H1 (cell line): ENCODE results near the gene GPC1. TPM values are rescaled to one million over a fixed set of nuclear protein-coding genes. Genes with fewer than 3 reads are reported as not detected.

Source experiments
- CTCF ChIA-PET: fragments of 300-600 bp; sonication (Branson Sonifier 250); formaldehyde crosslinking; loops from one replicate; lab custom pipeline; 2021; ENCODE audit not compliant: partially characterized antibody; lab: Charles Lee
- POLR2A ChIA-PET: fragments of 300-600 bp; sonication (Branson Sonifier 250); formaldehyde crosslinking; loops from one replicate; lab custom pipeline; 2021; ENCODE audit warnings: inconsistent platforms; ENCODE audit not compliant: partially characterized antibody; lab: Charles Lee
- DNase-seq, 2 experiments: peaks; one replicate each; pipeline versions ENCODE4 v3.0.0 to v3.0.0-alpha.2; 2010 to 2022; ENCODE audit warnings: low spot score in 2 of 2, low read depth in 1 of 2, mixed read lengths in 1 of 2
- FAIRE-seq: peaks from 2 replicates; lab custom pipeline; 2011; peaks lifted over from hg19 to GRCh38; lab: Jason Lieb, UNC
- H2AFZ ChIP-seq: 2 replicates; pipeline ENCODE4 v1.8.1; 2012; ENCODE audit warnings: low read length, inconsistent platforms
- H2AK5ac ChIP-seq: 2 replicates; pipeline ENCODE4 v1.6.1; 2013; ENCODE audit warnings: low read depth, low read length
- H2BK120ac ChIP-seq: replicated peaks from 2 replicates; pipeline ENCODE3; 2013; ENCODE audit warnings: low read depth, low read length, inconsistent platforms
- H2BK12ac ChIP-seq: 2 replicates; pipeline ENCODE4 v1.6.1; 2013; ENCODE audit warnings: low read depth, low read length
- H2BK15ac ChIP-seq: 2 replicates; pipeline ENCODE4 v1.6.1; 2013; ENCODE audit warnings: low read length
- H2BK20ac ChIP-seq: 2 replicates; pipeline ENCODE4 v1.6.1; 2013; ENCODE audit warnings: low read length
- H2BK5ac ChIP-seq: 2 replicates; pipeline ENCODE4 v1.6.1; 2013; ENCODE audit warnings: low read depth, low read length
- H3K14ac ChIP-seq: 2 replicates; pipeline ENCODE4 v1.6.1; 2013; ENCODE audit warnings: inconsistent platforms; ENCODE audit not compliant: insufficient read length
- H3K18ac ChIP-seq: 2 replicates; pipeline ENCODE4 v1.6.1; 2013; ENCODE audit warnings: low read length; ENCODE audit errors: extremely low read depth
- H3K23ac ChIP-seq: 2 replicates; pipeline ENCODE4 v1.6.1; 2013; ENCODE audit warnings: inconsistent platforms; ENCODE audit not compliant: insufficient read length
- H3K23me2 ChIP-seq: 2 replicates; pipeline ENCODE4 v1.6.1; 2013; ENCODE audit warnings: low read depth, low read length
- H3K27ac ChIP-seq: 2 replicates; pipeline ENCODE4 v1.6.1; 2011; ENCODE audit warnings: low read depth, low read length, inconsistent platforms
- H3K27me3 ChIP-seq, 4 experiments: replicated peaks in 1 of 4; 1 replicate in 1 of 4; 2 replicates in 3 of 4; pipeline versions ENCODE4 v1.6.1 to v1.8.1; 2011 to 2013; ENCODE audit warnings: low read length in 3 of 4, mild to moderate bottlenecking in 3 of 4, inconsistent platforms in 2 of 4, mixed read lengths in 2 of 4, moderate library complexity in 1 of 4; ENCODE audit not compliant: control insufficient read depth in 3 of 4, insufficient read depth in 3 of 4; ENCODE audit errors: extremely low read depth in 1 of 4
- H3K36me3 ChIP-seq, 4 experiments: 2 replicates each; pipeline versions ENCODE4 v1.6.1 to v1.8.1; 2011 to 2013; ENCODE audit warnings: mild to moderate bottlenecking in 4 of 4, low read length in 3 of 4, moderate library complexity in 2 of 4, control low read depth in 1 of 4, inconsistent platforms in 1 of 4; ENCODE audit not compliant: insufficient read depth in 4 of 4, control insufficient read depth in 2 of 4
- H3K4ac ChIP-seq: replicated peaks from 2 replicates; pipeline ENCODE3; 2013; ENCODE audit warnings: low read length, low read depth, mixed read lengths, inconsistent platforms; ENCODE audit not compliant: insufficient read length
- H3K4me1 ChIP-seq, 4 experiments: replicated peaks in 1 of 4; 1 replicate in 1 of 4; 2 replicates in 3 of 4; pipeline versions ENCODE4 v1.6.1 to v1.8.1; 2011 to 2013; ENCODE audit warnings: low read length in 3 of 4, inconsistent platforms in 2 of 4, mixed read lengths in 1 of 4; ENCODE audit not compliant: insufficient read depth in 4 of 4, control insufficient read depth in 3 of 4
- H3K4me2 ChIP-seq, 2 experiments: 2 replicates each; pipeline versions ENCODE4 v1.6.1 to v1.8.1; 2011 to 2013; ENCODE audit warnings: low read depth in 2 of 2, low read length in 2 of 2, control low read depth in 1 of 2, inconsistent platforms in 1 of 2, mild to moderate bottlenecking in 1 of 2; ENCODE audit not compliant: insufficient read depth in 1 of 2
- H3K4me3 ChIP-seq, 4 experiments: fragments of 200-600, 300-600 bp in 1 of 4; sonication (generic), shearing (Covaris generic), sonication (Bioruptor Twin) in 1 of 4; 2 replicates each; pipeline versions ENCODE4 v1.5.1 to v1.8.1; 2011 to 2016; ENCODE audit warnings: low read length in 4 of 4, low read depth in 3 of 4, control low read depth in 2 of 4, inconsistent platforms in 2 of 4, mild to moderate bottlenecking in 2 of 4, mixed read lengths in 1 of 4, moderate library complexity in 1 of 4; ENCODE audit not compliant: insufficient read depth in 2 of 4; ENCODE audit errors: extremely low read depth in 1 of 4
- H3K56ac ChIP-seq: replicated peaks from 2 replicates; pipeline ENCODE3; 2013; ENCODE audit warnings: low read depth, mild to moderate bottlenecking, mixed read lengths, low read length, inconsistent platforms; ENCODE audit not compliant: insufficient read length
- H3K79me1 ChIP-seq: 2 replicates; pipeline ENCODE4 v1.6.1; 2013; ENCODE audit warnings: low read depth, low read length, control low read depth
- H3K79me2 ChIP-seq, 2 experiments: 2 replicates each; pipeline versions ENCODE4 v1.6.1 to v1.8.1; 2012 to 2013; ENCODE audit warnings: low read length in 2 of 2, mild to moderate bottlenecking in 2 of 2, inconsistent platforms in 1 of 2; ENCODE audit not compliant: insufficient read depth in 2 of 2, control insufficient read depth in 1 of 2
- H3K9ac ChIP-seq, 4 experiments: replicated peaks in 1 of 4; 1 replicate in 1 of 4; 2 replicates in 3 of 4; pipeline versions ENCODE4 v1.6.1 to v1.8.1; 2011 to 2013; ENCODE audit warnings: low read depth in 3 of 4, low read length in 3 of 4, control low read depth in 2 of 4, mild to moderate bottlenecking in 2 of 4, moderate library complexity in 2 of 4, inconsistent platforms in 1 of 4; ENCODE audit errors: extremely low read depth in 1 of 4
- H3K9me3 ChIP-seq, 2 experiments: 2 replicates each; pipeline versions ENCODE4 v1.6.1 to v1.8.1; 2012 to 2013; ENCODE audit warnings: mild to moderate bottlenecking in 2 of 2, moderate library complexity in 2 of 2, control low read depth in 1 of 2, inconsistent platforms in 1 of 2, low read depth in 1 of 2, low read length in 1 of 2, mixed read lengths in 1 of 2; ENCODE audit not compliant: insufficient read depth in 2 of 2
- H4K20me1 ChIP-seq, 2 experiments: replicated peaks in 1 of 2; 2 replicates each; pipeline versions ENCODE3 to v1.8.1; 2011 to 2013; ENCODE audit warnings: inconsistent platforms in 2 of 2, low read length in 2 of 2, mild to moderate bottlenecking in 1 of 2; ENCODE audit not compliant: insufficient read depth in 2 of 2, control insufficient read depth in 1 of 2
- H4K5ac ChIP-seq: 2 replicates; pipeline ENCODE4 v1.6.1; 2013; ENCODE audit warnings: low read length, low read depth, mixed read lengths, inconsistent platforms; ENCODE audit not compliant: insufficient read length
- H4K8ac ChIP-seq: 2 replicates; pipeline ENCODE4 v1.8.0; 2013; ENCODE audit warnings: mild to moderate bottlenecking, moderate library complexity, low read length, inconsistent platforms; ENCODE audit not compliant: insufficient read depth; ENCODE audit errors: extremely low read depth
- H4K91ac ChIP-seq: replicated peaks from 2 replicates; pipeline ENCODE3; 2013; ENCODE audit warnings: low read length, mixed read lengths, inconsistent platforms; ENCODE audit not compliant: insufficient read length
- EP300 ChIP-seq, 2 experiments: IDR thresholded peaks; 1 replicate in 1 of 2; 2 replicates in 1 of 2; pipeline ENCODE4 v1.6.1; 2011 to 2012; ENCODE audit warnings: low read depth in 2 of 2, low read length in 2 of 2, mild to moderate bottlenecking in 2 of 2, borderline replicate concordance in 1 of 2, inconsistent platforms in 1 of 2, moderate library complexity in 1 of 2
- NANOG ChIP-seq: IDR thresholded peaks from 2 replicates; pipeline ENCODE4 v1.6.1; 2011; ENCODE audit warnings: low read length, low read depth, mild to moderate bottlenecking, inconsistent platforms; ENCODE audit not compliant: insufficient read depth, poor library complexity, severe bottlenecking
- PHF8 ChIP-seq: fragments of 200-600 bp; sonication (generic); conservative IDR thresholded peaks from 2 replicates; pipeline ENCODE4 v1.7.1; 2012; ENCODE audit warnings: low read depth, mild to moderate bottlenecking, inconsistent platforms, low read length, moderate library complexity
- SIN3A ChIP-seq, 2 experiments: IDR thresholded peaks in 1 of 2; conservative IDR thresholded peaks in 1 of 2; 2 replicates each; pipeline ENCODE4 v1.6.1; 2011 to 2012; ENCODE audit warnings: low read length in 2 of 2, improper control_type of control experiment in 1 of 2, low read depth in 1 of 2, mild to moderate bottlenecking in 1 of 2
- TBP ChIP-seq: IDR thresholded peaks from 2 replicates; pipeline ENCODE4 v1.6.1; 2011; ENCODE audit warnings: low read depth, low read length, improper control_type of control experiment
- YY1 ChIP-seq: IDR thresholded peaks from 2 replicates; pipeline ENCODE4 v1.6.1; 2011; ENCODE audit warnings: low read depth, mild to moderate bottlenecking, low read length
- WGBS, 2 experiments: shearing (Covaris generic) in 1 of 2; methylation state at CpG; one replicate each; pipeline versions ENCODE4 v1.1.6 to v1.1.7; 2013 to 2015; ENCODE audit warnings: low lambda C conversion rate in 2 of 2, mixed read lengths in 2 of 2, inconsistent platforms in 1 of 2, low coverage in 1 of 2, missing lambda C conversion rate in 1 of 2; ENCODE audit not compliant: insufficient replicate concordance in 2 of 2, insufficient coverage in 1 of 2, insufficient read length in 1 of 2; ENCODE audit errors: extremely low coverage in 1 of 2, missing lambda C conversion rate in 1 of 2; 5-methylcytosine and 5-hydroxymethylcytosine counted together
- polyA plus RNA-seq, 7 experiments: library from polyadenylated mRNA; depleted of rRNA in 3 of 7; stranded (reverse) in 5 of 7; unstranded in 2 of 7; fragments of >200 nt in 5 of 7; fragments of 200-250 nt in 2 of 7; gene quantifications; 1 replicate in 5 of 7; 2 replicates in 1 of 7; 4 replicates in 1 of 7; pipeline versions ENCODE4 v1.2.1 to v1.2.3, GENCODE V29; 2011 to 2013; ENCODE audit warnings: missing spikeins in 2 of 7, mixed read lengths in 2 of 7
- total RNA-seq: library from RNA; stranded (reverse); fragmentation: NEBNext Ultra II Directional; extraction: Animal tissue kit (Norgen Biotek cat#: 25700); gene quantifications from 2 replicates; pipeline ENCODE4 v1.2.1, GENCODE V29; 2021

Gene GPC1
- total and polyA plus RNA-seq, 2 of the 8 experiments (the other 6 are each of a cell fraction or from before 2014, with no cell fraction given) = 21.9 to 28.3 TPM

- Histone ChIP-seq H4K91ac (no peak overlapping the region), H3K4ac (no peak overlapping the region), H3K36me3 (no peaks in the 10 kb centered on the region; a peak in 1 of 8 replicates), H3K18ac (no peak overlapping the region), H3K4me2 (no peak overlapping the region), H3K27me3 (peaks cover 0 to 1% (median under 1%) of the 10 kb centered on the region in 4 experiments; a peak in 6 of 7 replicates), H3K27ac (no peak overlapping the region), H3K23ac (no peak overlapping the region), H3K4me1 (peaks cover 0 to 2% (median 1%) of the 10 kb centered on the region in 4 experiments; a peak in 1 of 7 replicates), H2BK20ac (no peak overlapping the region), H2BK5ac (no peak overlapping the region), H3K4me3 (no peak overlapping the region), H2AFZ (no peak overlapping the region), H3K79me2 (peaks cover 0 to under 1% of the 10 kb centered on the region in 2 experiments; a peak in 1 of 4 replicates), H2BK12ac (no peak overlapping the region), H2BK120ac (no peak overlapping the region), H3K23me2 (no peaks in the 10 kb centered on the region), H3K9ac (no peak overlapping the region), H2AK5ac (no peak overlapping the region), H4K5ac (no peak overlapping the region), H4K20me1 (peaks cover 12 to 42% of the 10 kb centered on the region in 2 experiments), H3K79me1 (peaks cover 5% of the 10 kb centered on the region; the same call in 1 of the 2 replicates), H3K9me3 (no peaks in the 10 kb centered on the region), H4K8ac (no peak overlapping the region; the same call in 1 of the 2 replicates), H3K14ac (no peak overlapping the region), H2BK15ac (no peak overlapping the region), H3K56ac (no peak overlapping the region)
- FAIRE-seq (no peak), DNase-seq (no peak)
- 84% methylated on average over 24 of the region's 25 CpGs; no CpG with 5 or more reads in 1 of the 2 experiments for WGBS, 2 experiments
- ChIA-PET POLR2A (no interaction called here), CTCF (no interaction called here)
- no peak for TF ChIP-seq NANOG
- TF ChIP-seq TBP = no peak
- no peak for TF ChIP-seq SIN3A (conservative IDR thresholded peaks at IDR 0.05 in 1 of 2, IDR thresholded peaks at IDR 0.05 in 1 of 2; ENCODE audit: low read depth in 1 of 2, low read length in 2 of 2)
- TF ChIP-seq PHF8 = no peak
- TF ChIP-seq EP300 (IDR thresholded peaks at IDR 0.05; ENCODE audit: borderline replicate concordance in 1 of 2, low read depth in 2 of 2, low read length in 2 of 2) = no peak
- TF ChIP-seq YY1 = no peak
Measured at GRCh38 chr2:240442891-240443715, 7.6 kb downstream of the GPC1 start.
